A549 (cell line): ENCODE data around the gene FILIP1L. TPM values are rescaled to one million over a fixed set of nuclear protein-coding genes. Genes with fewer than 3 reads are reported as not detected.

Experiments
- ATAC-seq, 2 experiments: fragments of 200-7000 bp in 1 of 2; fragments of >200 bp in 1 of 2; cut with Nextera tagmentation in 1 of 2; cut with Tn5 transposase in 1 of 2; 3 replicates each; pipeline versions ENCODE4 v1.8.0 to v1.9.1; 2018 to 2020; ENCODE audit warnings: mild to moderate bottlenecking in 1 of 2, moderate library complexity in 1 of 2
- CTCF ChIA-PET: fragments of 300-600 bp; sonication (Branson Sonifier 250); formaldehyde crosslinking; extraction: SDS; loops from one replicate; lab custom pipeline; 2021; ENCODE audit warnings: antibody characterized with exemption, inconsistent platforms; lab: Yijun Ruan, JAX
- POLR2A ChIA-PET: fragments of 350-600 bp; formaldehyde crosslinking; extraction: SDS; loops from one replicate; lab custom pipeline; 2021; ENCODE audit warnings: antibody characterized with exemption, inconsistent platforms; lab: Yijun Ruan, JAX
- DNase-seq, 2 experiments: peaks; one replicate each; pipeline versions ENCODE4 v3.0.0 to v3.0.0-alpha.2; 2011 to 2016; ENCODE audit warnings: low read depth in 1 of 2, low spot score in 1 of 2
- FAIRE-seq: peaks from 2 replicates; lab custom pipeline; 2011; peaks lifted over from hg19 to GRCh38; lab: Jason Lieb, UNC
- H3K27ac ChIP-seq, 2 experiments: fragments of >200 bp; sonication (Bioruptor Twin); formaldehyde crosslinking; 3 replicates each; pipeline ENCODE4 v1.5.1; 2016 to 2017
- H3K4me1 ChIP-seq: fragments of >200 bp; sonication (Bioruptor Twin); formaldehyde crosslinking; 3 replicates; pipeline ENCODE4 v1.6.1; 2016
- H3K4me2 ChIP-seq: fragments of >200 bp; sonication (Bioruptor Twin); formaldehyde crosslinking; 3 replicates; pipeline ENCODE4 v1.6.1; 2016
- H3K4me3 ChIP-seq: fragments of >200 bp; sonication (Bioruptor Twin); formaldehyde crosslinking; 3 replicates; pipeline ENCODE4 v1.5.1; 2016
- H3K9me3 ChIP-seq: fragments of >200 bp; sonication (Bioruptor Twin); formaldehyde crosslinking; 3 replicates; pipeline ENCODE4 v1.6.1; 2016
- BCL3 ChIP-seq: fragments of >200 bp; sonication (Bioruptor Twin); formaldehyde crosslinking; IDR thresholded peaks from 3 replicates; pipeline ENCODE4 v1.6.1; 2016
- CBX2 ChIP-seq: fragments of 200-600 bp; sonication (generic); IDR thresholded peaks from 2 replicates; pipeline ENCODE4 v1.6.1; 2016; ENCODE audit warnings: low read depth, mild to moderate bottlenecking, borderline replicate concordance
- CEBPB ChIP-seq, 2 experiments: fragments of >200 bp in 1 of 2; sonication (Bioruptor Twin) in 1 of 2; formaldehyde crosslinking in 1 of 2; IDR thresholded peaks; 2 replicates each; pipeline ENCODE4 v1.6.1; 2012 to 2016
- CHD2 ChIP-seq: fragments of 150-350 bp; IDR thresholded peaks from 2 replicates; pipeline ENCODE4 v1.6.1; 2014; ENCODE audit warnings: low read length; ENCODE audit not compliant: partially characterized antibody
- ELK1 ChIP-seq: fragments of 150-350 bp; IDR thresholded peaks from 2 replicates; pipeline ENCODE4 v1.6.1; 2014; ENCODE audit warnings: low read depth, mild to moderate bottlenecking, low read length
- FOXS1 ChIP-seq: fragments of 250-450 bp; sonication (Bioruptor Pico); IDR thresholded peaks from 2 replicates; pipeline ENCODE4 v1.5.0; 2020; ENCODE audit warnings: mild to moderate bottlenecking, moderate library complexity
- GATA3 ChIP-seq: IDR thresholded peaks from 2 replicates; pipeline ENCODE4 v1.6.1; 2012; ENCODE audit warnings: borderline replicate concordance
- HDAC2 ChIP-seq: fragments of 200-600 bp; sonication (generic); IDR thresholded peaks from 2 replicates; pipeline ENCODE4 v1.6.1; 2016
- HEYL ChIP-seq: fragments of 250-450 bp; sonication (Bioruptor Pico); IDR thresholded peaks from 2 replicates; pipeline ENCODE4 v1.8.0; 2021; ENCODE audit warnings: mild to moderate bottlenecking, moderate library complexity
- HOXB5 ChIP-seq: fragments of 250-450 bp; sonication (Bioruptor Pico); IDR thresholded peaks from 2 replicates; pipeline ENCODE4 v1.5.0; 2020; ENCODE audit warnings: mild to moderate bottlenecking, moderate library complexity
- MAX ChIP-seq: IDR thresholded peaks from 2 replicates; pipeline ENCODE4 v1.6.1; 2012
- MAZ ChIP-seq: fragments of 150-350 bp; IDR thresholded peaks from 2 replicates; pipeline ENCODE4 v1.6.1; 2014; ENCODE audit warnings: antibody characterized with exemption, low read depth, low read length, borderline replicate concordance
- MYC ChIP-seq: IDR thresholded peaks from 2 replicates; pipeline ENCODE4 v1.6.1; 2012; ENCODE audit warnings: mild to moderate bottlenecking, inconsistent platforms, low read length, improper control_type of control experiment, borderline replicate concordance
- NPAS2 ChIP-seq: fragments of 250-450 bp; sonication (Bioruptor Pico); IDR thresholded peaks from 2 replicates; pipeline ENCODE4 v1.8.0; 2022; ENCODE audit warnings: mild to moderate bottlenecking, moderate library complexity, borderline replicate concordance
- NR3C1 ChIP-seq: fragments of >200 bp; sonication (Bioruptor Twin); formaldehyde crosslinking; IDR thresholded peaks from 3 replicates; pipeline ENCODE4 v1.6.1; 2017
- PBX3 ChIP-seq: IDR thresholded peaks from 2 replicates; pipeline ENCODE4 v1.6.1; 2012
- RAD21 ChIP-seq, 2 experiments: fragments of >200 bp in 1 of 2; sonication (Bioruptor Twin) in 1 of 2; formaldehyde crosslinking in 1 of 2; IDR thresholded peaks in 1 of 2; conservative IDR thresholded peaks in 1 of 2; 2 replicates in 1 of 2; 3 replicates in 1 of 2; pipeline ENCODE4 v1.6.1; 2012 to 2018; ENCODE audit warnings: inconsistent platforms in 1 of 2
- RCOR1 ChIP-seq: fragments of 150-350 bp; IDR thresholded peaks from 2 replicates; pipeline ENCODE4 v1.6.1; 2014; ENCODE audit warnings: antibody characterized with exemption, low read length, low read depth
- RNF2 ChIP-seq: fragments of 200-600 bp; sonication (generic); IDR thresholded peaks from 2 replicates; pipeline ENCODE4 v1.6.1; 2016; ENCODE audit warnings: low read depth, mild to moderate bottlenecking, antibody characterized with exemption, moderate library complexity, borderline replicate concordance
- SREBF2 ChIP-seq: fragments of 450-650 bp; IDR thresholded peaks from 2 replicates; pipeline ENCODE4 v1.6.1; 2014; ENCODE audit warnings: mild to moderate bottlenecking, moderate library complexity
- ZC3H11A ChIP-seq: fragments of 450-650 bp; IDR thresholded peaks from 2 replicates; pipeline ENCODE4 v1.6.1; 2014; ENCODE audit warnings: antibody characterized with exemption, mild to moderate bottlenecking
- ZFP36 ChIP-seq: fragments of 450-650 bp; IDR thresholded peaks from 2 replicates; pipeline ENCODE4 v1.6.1; 2014; ENCODE audit warnings: borderline replicate concordance; ENCODE audit not compliant: partially characterized antibody
- WGBS: methylation state at CpG from one replicate; pipeline ENCODE4 v1.1.6; 2017; ENCODE audit errors: missing lambda C conversion rate; 5-methylcytosine and 5-hydroxymethylcytosine counted together
- polyA plus RNA-seq, 4 experiments: library from polyadenylated mRNA; depleted of rRNA in 3 of 4; stranded (reverse); fragments of >200 nt; fragmentation: RNase III in 1 of 4; extraction: RNeasy Plus Mini Kit Qiagen cat#74134 plus additional on column Dnase treatment in 1 of 4; gene quantifications; 2 replicates in 3 of 4; 3 replicates in 1 of 4; pipeline ENCODE4 v1.2.3, GENCODE V29; 2011 to 2017

Gene FILIP1L
- polyA plus RNA-seq, 2 of the 4 experiments (the other 2 are of a cell fraction), result 0.19 to 0.45 TPM

GRCh38 chr3:100062665-100063064, 51.6 kb downstream of the FILIP1L start (continued):
- TF ChIP-seq MAX, result no peak

- no peak overlapping the region for H3K4me2 ChIP-seq
- peaks cover 9% of the 10 kb centered on the region; the same call in 2 of the 3 replicates for H3K4me1 ChIP-seq
- H3K27ac ChIP-seq, result no peak overlapping the region
- H3K9me3 ChIP-seq, result no peaks in the 10 kb centered on the region
- TF ChIP-seq PBX3 (no peak), SREBF2 (no peak), ZC3H11A (no peak), CBX2 (no peak), RCOR1 (no peak), CEBPB (IDR thresholded peaks at IDR 0.05) (no peak), RNF2 (no peak), ZFP36 (no peak)
- ATAC-seq (no peak), FAIRE-seq (no peak), DNase-seq (no peak)
- WGBS, result 85% methylated on average over 7 of the region's 7 CpGs
- ChIA-PET CTCF (interaction anchor here (0.7 kb wide), 1 partner anchor 73 kb away, joined by 3 read pairs; no protein-coding TSS in a partner anchor), POLR2A (no interaction called here)
- H3K4me3 ChIP-seq, result no peak overlapping the region
Observed at GRCh38 chr3:100060685-100061484, 53.4 kb downstream of the FILIP1L start.

GRCh38 chr3:100059472-100059871, 54.8 kb downstream of the FILIP1L start:
- ATAC-seq, result no peak
- H3K27ac ChIP-seq, result no peak overlapping the region

GRCh38 chr3:100057716-100058575, 56.4 kb downstream of the FILIP1L start:
- DNase-seq, result no peak
- CTCF ChIA-PET, result interaction anchor here (0.6 to 4.1 kb wide), 7 partner anchors 11 to 207 kb away, joined by 3 to 11 read pairs (median 3); no protein-coding TSS in a partner anchor
- ATAC-seq, result no peak
- H3K27ac ChIP-seq, result no peak overlapping the region
- no peak overlapping the region for H3K4me2 ChIP-seq
- TF ChIP-seq FOXS1 (CRISPR knock-in tag), result no peak
- no peak for TF ChIP-seq ZC3H11A
- TF ChIP-seq HEYL (CRISPR knock-in tag), result no peak
- TF ChIP-seq RAD21 (conservative IDR thresholded peaks at IDR 0.05 in 1 of 2, IDR thresholded peaks at IDR 0.05 in 1 of 2), result no peak; a peak in 1 of 5 replicates
- TF ChIP-seq HOXB5 (CRISPR knock-in tag), result no peak
- TF ChIP-seq NPAS2, result no peak
- no peak for TF ChIP-seq CEBPB (IDR thresholded peaks at IDR 0.05)
- TF ChIP-seq MAZ, result no peak
- TF ChIP-seq CBX2, result no peak
- TF ChIP-seq GATA3, result no peak
- no peak for TF ChIP-seq MYC
- no peak for TF ChIP-seq HDAC2
- no peak for TF ChIP-seq ELK1
- no peak for TF ChIP-seq NR3C1
- no peaks in the 10 kb centered on the region for H3K4me1 ChIP-seq
- no peaks in the 10 kb centered on the region for H3K9me3 ChIP-seq
- WGBS, result 90% methylated on average over 8 of the region's 8 CpGs
- no peak for FAIRE-seq
- POLR2A ChIA-PET, result no interaction called here
- H3K4me3 ChIP-seq, result no peak overlapping the region

More at GRCh38 chr3:100059472-100059871, 54.8 kb downstream of the FILIP1L start:
- no peak overlapping the region for H3K4me2 ChIP-seq
- FAIRE-seq (no peak), DNase-seq (no peak)
- ChIA-PET POLR2A (no interaction called here), CTCF (interaction anchor here (0.9 to 4.1 kb wide), 3 partner anchors 12 to 228 kb away, joined by 3 to 11 read pairs (median 5); no protein-coding TSS in a partner anchor)
- peaks cover 9% of the 10 kb centered on the region; the same call in 2 of the 3 replicates for H3K4me1 ChIP-seq
- no peaks in the 10 kb centered on the region for H3K9me3 ChIP-seq
- TF ChIP-seq SREBF2 (no peak), HOXB5 (CRISPR knock-in tag) (no peak), BCL3 (no peak), CHD2 (no peak)
- no peak overlapping the region for H3K4me3 ChIP-seq
- WGBS, result 94% methylated on average over 3 of the region's 3 CpGs
